ENCODE data around the gene MARCHF10. TPM values are rescaled to one million over a fixed set of nuclear protein-coding genes. Genes with fewer than 3 reads are reported as not detected.
A peak's percentile ranks its signal among the peaks of the same experiment; 100 is the strongest.

MARCHF10 gene
- total RNA-seq, 6 donors from 2014 or later = 0.72 to 7.2 (median 3.2) TPM

- Histone ChIP-seq H3K27me3 (no peaks in the 10 kb centered on the region), H3K4me3 (no peak overlapping the region), H3K4me1 (no peaks in the 10 kb centered on the region), H3K9me3 (no peaks in the 10 kb centered on the region), H3K36me3 (no peaks in the 10 kb centered on the region), H3K27ac (no peak overlapping the region)
- DNase-seq (no peak), ATAC-seq (ENCODE audit: low FRiP score in 2 of 2) (no peak)
- 89 to 91% methylated on average over 1 of the region's 1 CpG for WGBS, 2 donors
- TF ChIP-seq EP300 (IDR thresholded peaks at IDR 0.05) = no peak
- no peak for TF ChIP-seq CTCF (IDR thresholded peaks at IDR 0.05)
- no peak for TF ChIP-seq POLR2A (IDR thresholded peaks at IDR 0.05)
- no peak for TF ChIP-seq POLR2AphosphoS5 (IDR thresholded peaks at IDR 0.05)
Measured at GRCh38 chr17:62719586-62719985, 88.5 kb downstream of the MARCHF10 start.

GRCh38 chr17:62718429-62718828 is 89.7 kb downstream of the MARCHF10 start:
- 85 to 92% methylated on average over 11 of the region's 11 CpGs for WGBS, 2 donors
- no peak overlapping the region for H3K27ac ChIP-seq
- no peak for DNase-seq

GRCh38 chr17:62717889-62718288 is 90.2 kb downstream of the MARCHF10 start:
- no peak for DNase-seq
- no peak for ATAC-seq (ENCODE audit: low FRiP score in 2 of 2)
- WGBS, 2 donors = 93 to 94% methylated on average over 8 of the region's 8 CpGs
- no peaks in the 10 kb centered on the region for H3K4me1 ChIP-seq
- no peaks in the 10 kb centered on the region for H3K36me3 ChIP-seq
- H3K9me3 ChIP-seq = no peaks in the 10 kb centered on the region
- no peak overlapping the region for H3K27ac ChIP-seq
- no peak overlapping the region for H3K4me3 ChIP-seq
- no peak for TF ChIP-seq CTCF (IDR thresholded peaks at IDR 0.05)
- no peak for TF ChIP-seq POLR2AphosphoS5 (IDR thresholded peaks at IDR 0.05)
- no peak for TF ChIP-seq EP300 (IDR thresholded peaks at IDR 0.05)
- no peak for TF ChIP-seq POLR2A (IDR thresholded peaks at IDR 0.05)
- no peaks in the 10 kb centered on the region for H3K27me3 ChIP-seq

More at GRCh38 chr17:62718429-62718828, 89.7 kb downstream of the MARCHF10 start:
- H3K4me1 ChIP-seq = no peaks in the 10 kb centered on the region
- no peak for TF ChIP-seq CTCF (IDR thresholded peaks at IDR 0.05)
- no peak for TF ChIP-seq POLR2AphosphoS5 (IDR thresholded peaks at IDR 0.05)
- TF ChIP-seq POLR2A (IDR thresholded peaks at IDR 0.05) = no peak
- no peak for TF ChIP-seq EP300 (IDR thresholded peaks at IDR 0.05)
- no peak for ATAC-seq (ENCODE audit: low FRiP score in 2 of 2)
- no peaks in the 10 kb centered on the region for H3K27me3 ChIP-seq
- H3K9me3 ChIP-seq = no peaks in the 10 kb centered on the region
- no peaks in the 10 kb centered on the region for H3K36me3 ChIP-seq
- H3K4me3 ChIP-seq = no peak overlapping the region

- ATAC-seq (ENCODE audit: low FRiP score in 2 of 2) (no peak), DNase-seq (no peak)
- no peaks in the 10 kb centered on the region for H3K36me3 ChIP-seq
- no peaks in the 10 kb centered on the region for H3K27me3 ChIP-seq
- no peaks in the 10 kb centered on the region for H3K9me3 ChIP-seq
- 96 to 99% methylated on average over 6 of the region's 6 CpGs for WGBS, 2 donors
- H3K4me1 ChIP-seq = no peaks in the 10 kb centered on the region
- no peak overlapping the region for H3K27ac ChIP-seq
- TF ChIP-seq EP300 (IDR thresholded peaks at IDR 0.05) (no peak), CTCF (IDR thresholded peaks at IDR 0.05) (no peak), POLR2A (IDR thresholded peaks at IDR 0.05) (no peak), POLR2AphosphoS5 (IDR thresholded peaks at IDR 0.05) (no peak)
- H3K4me3 ChIP-seq = no peak overlapping the region
Measured at GRCh38 chr17:62717589-62717855, 90.6 kb downstream of the MARCHF10 start.

- H3K4me3 ChIP-seq = no peak overlapping the region
- H3K9me3 ChIP-seq = no peaks in the 10 kb centered on the region
- peak in 1 of 2 donors; percentile 77 for DNase-seq
- no peak for ATAC-seq (ENCODE audit: low FRiP score in 2 of 2)
- no peaks in the 10 kb centered on the region for H3K4me1 ChIP-seq
- no peak overlapping the region for H3K27ac ChIP-seq
- TF ChIP-seq POLR2AphosphoS5 (IDR thresholded peaks at IDR 0.05) = no peak
- no peak for TF ChIP-seq CTCF (IDR thresholded peaks at IDR 0.05)
- no peak for TF ChIP-seq EP300 (IDR thresholded peaks at IDR 0.05)
- TF ChIP-seq POLR2A (IDR thresholded peaks at IDR 0.05) = no peak
- H3K27me3 ChIP-seq = no peaks in the 10 kb centered on the region
- H3K36me3 ChIP-seq = no peaks in the 10 kb centered on the region
- WGBS, 2 donors = 89 to 93% methylated on average over 13 to 23 of the region's 23 CpGs
Measured at GRCh38 chr17:62716834-62717588, 91.1 kb downstream of the MARCHF10 start.
